HEK293 (cell line): ENCODE data around the gene FRMD4A.

ENCODE experiments used
- CTCF ChIA-PET: fragments of 350-600 bp; formaldehyde crosslinking; extraction: SDS; loops from one replicate; lab custom pipeline; 2021; ENCODE audit warnings: antibody characterized with exemption; lab: Yijun Ruan, JAX
- POLR2A ChIA-PET: fragments of 300-600 bp; formaldehyde crosslinking; extraction: SDS; loops from one replicate; lab custom pipeline; 2020; ENCODE audit warnings: antibody characterized with exemption, inconsistent platforms; lab: Yijun Ruan, JAX
- H3K27ac ChIP-seq: fragments of 200-500 bp; sonication (Bioruptor generic); 2 replicates; pipeline ENCODE4 v1.5.1; 2014; ENCODE audit warnings: low read depth, low read length, control low read depth, inconsistent platforms; ENCODE audit errors: extremely low read depth
- H3K36me3 ChIP-seq, 2 experiments: fragments of 200-500 bp in 1 of 2; sonication (Bioruptor generic) in 1 of 2; 1 replicate in 1 of 2; 2 replicates in 1 of 2; pipeline ENCODE4 v1.5.1; 2014 to 2017; ENCODE audit warnings: inconsistent platforms in 2 of 2, low read length in 2 of 2; ENCODE audit not compliant: control insufficient read depth in 2 of 2, insufficient read depth in 1 of 2
- H3K4me1 ChIP-seq: fragments of 200-500 bp; sonication (Bioruptor generic); 2 replicates; pipeline ENCODE4 v1.5.1; 2014; ENCODE audit warnings: mild to moderate bottlenecking, low read length, inconsistent platforms; ENCODE audit not compliant: control insufficient read depth, insufficient read depth
- H3K4me3 ChIP-seq: 2 replicates; pipeline ENCODE4 v1.5.1; 2011; ENCODE audit warnings: low read depth, mild to moderate bottlenecking, control low read depth, low read length, moderate library complexity
- H3K9me3 ChIP-seq: fragments of 200-500 bp; sonication (Bioruptor generic); 2 replicates; pipeline ENCODE4 v1.5.1; 2014; ENCODE audit warnings: low read depth, low read length, inconsistent platforms; ENCODE audit not compliant: control insufficient read depth, insufficient read depth
- OVOL3 ChIP-seq: fragments of 450-650 bp; formaldehyde crosslinking; IDR thresholded peaks from 2 replicates; pipeline ENCODE4 v1.5.1; 2016; ENCODE audit warnings: missing biosample characterization, missing genetic modification characterization
- PRDM1 ChIP-seq: fragments of 450-650 bp; formaldehyde crosslinking; IDR thresholded peaks from 2 replicates; pipeline ENCODE4; 2016; ENCODE audit warnings: missing biosample characterization, missing genetic modification characterization
- TRIM28 ChIP-seq: IDR thresholded peaks from 2 replicates; pipeline ENCODE4 v1.6.1; 2011; ENCODE audit warnings: low read length, control low read depth, borderline replicate concordance
- ZFP37 ChIP-seq: fragments of 450-650 bp; formaldehyde crosslinking; IDR thresholded peaks from 2 replicates; pipeline ENCODE4 v1.5.1; 2016; ENCODE audit warnings: missing biosample characterization, missing genetic modification characterization
- ZIC2 ChIP-seq: fragments of 450-650 bp; formaldehyde crosslinking; IDR thresholded peaks from 2 replicates; pipeline ENCODE4 v1.5.1; 2016; ENCODE audit warnings: missing biosample characterization, missing genetic modification characterization
- ZNF10 ChIP-seq: fragments of 450-650 bp; formaldehyde crosslinking; IDR thresholded peaks from 2 replicates; pipeline ENCODE4 v1.5.1; 2017; ENCODE audit warnings: missing biosample characterization, missing genetic modification characterization
- ZNF16 ChIP-seq: fragments of 450-650 bp; formaldehyde crosslinking; IDR thresholded peaks from 2 replicates; pipeline ENCODE4 v1.5.1; 2016; ENCODE audit warnings: low read depth, missing biosample characterization, missing genetic modification characterization
- ZNF354C ChIP-seq: fragments of 450-650 bp; formaldehyde crosslinking; IDR thresholded peaks from 2 replicates; pipeline ENCODE4 v1.5.1; 2016; ENCODE audit warnings: missing biosample characterization, missing genetic modification characterization, low read depth, borderline replicate concordance
- ZNF561 ChIP-seq: fragments of 450-650 bp; IDR thresholded peaks from 2 replicates; pipeline ENCODE4 v1.5.1; 2018; ENCODE audit warnings: missing biosample characterization, missing genetic modification characterization, borderline replicate concordance
- ZNF600 ChIP-seq: fragments of 450-650 bp; formaldehyde crosslinking; IDR thresholded peaks from 2 replicates; pipeline ENCODE4 v1.5.1; 2016; ENCODE audit warnings: missing biosample characterization, missing genetic modification characterization
- ZNF610 ChIP-seq: fragments of 450-650 bp; formaldehyde crosslinking; IDR thresholded peaks from 2 replicates; pipeline ENCODE4 v1.5.1; 2016; ENCODE audit warnings: missing biosample characterization, missing genetic modification characterization, borderline replicate concordance
- ZNF645 ChIP-seq: fragments of 450-650 bp; formaldehyde crosslinking; IDR thresholded peaks from 2 replicates; pipeline ENCODE4; 2016; ENCODE audit warnings: missing biosample characterization, missing genetic modification characterization
- ZSCAN16 ChIP-seq: fragments of 450-650 bp; formaldehyde crosslinking; IDR thresholded peaks from 2 replicates; pipeline ENCODE4 v1.5.1; 2016; ENCODE audit warnings: missing biosample characterization, missing genetic modification characterization
- ZXDB ChIP-seq: fragments of 450-650 bp; formaldehyde crosslinking; IDR thresholded peaks from 2 replicates; pipeline ENCODE4 v1.5.1; 2016; ENCODE audit warnings: missing biosample characterization, missing genetic modification characterization
- TF ChIP-seq, protein P1 (sequence below): fragments of 450-650 bp; formaldehyde crosslinking; IDR thresholded peaks from 2 replicates; pipeline ENCODE4 v1.5.1; 2016; ENCODE audit warnings: missing biosample characterization, missing genetic modification characterization
- TF ChIP-seq, protein P2 (sequence below): fragments of 450-650 bp; formaldehyde crosslinking; IDR thresholded peaks from 2 replicates; pipeline ENCODE4 v1.5.1; 2016; ENCODE audit warnings: missing biosample characterization, missing genetic modification characterization
- TF ChIP-seq, protein P3 (sequence below): fragments of 450-650 bp; formaldehyde crosslinking; IDR thresholded peaks from 2 replicates; pipeline ENCODE4 v1.5.1; 2016; ENCODE audit warnings: missing biosample characterization, missing genetic modification characterization

Gene FRMD4A

DNA sequence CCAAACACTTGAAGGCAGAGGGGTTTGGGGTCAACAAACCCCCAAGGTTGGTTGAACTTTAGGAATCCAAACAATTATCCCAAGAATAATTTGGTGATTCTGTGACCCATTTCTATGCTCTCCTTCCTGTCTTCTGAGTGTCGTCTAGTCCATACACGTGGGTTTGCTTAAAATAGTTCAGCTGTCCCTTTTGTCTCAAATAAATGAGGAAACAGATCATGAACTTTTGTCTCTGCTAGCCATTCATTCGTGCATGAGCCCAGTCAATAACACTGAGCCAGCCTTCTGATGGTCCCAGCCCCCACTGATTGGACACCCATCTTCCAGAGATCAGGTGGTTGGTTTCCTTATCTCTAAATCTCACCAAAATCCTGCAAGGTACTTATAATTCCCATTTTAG is 488.6 kb downstream of the FRMD4A start:
- Histone ChIP-seq H3K27ac (no peak overlapping the region), H3K9me3 (no peaks in the 10 kb centered on the region), H3K4me3 (no peak overlapping the region), H3K4me1 (no peaks in the 10 kb centered on the region), H3K36me3 (no peaks in the 10 kb centered on the region)
- no peak for TF ChIP-seq ZFP37 (tag by site-specific recombination)
- TF ChIP-seq, protein P1, sequence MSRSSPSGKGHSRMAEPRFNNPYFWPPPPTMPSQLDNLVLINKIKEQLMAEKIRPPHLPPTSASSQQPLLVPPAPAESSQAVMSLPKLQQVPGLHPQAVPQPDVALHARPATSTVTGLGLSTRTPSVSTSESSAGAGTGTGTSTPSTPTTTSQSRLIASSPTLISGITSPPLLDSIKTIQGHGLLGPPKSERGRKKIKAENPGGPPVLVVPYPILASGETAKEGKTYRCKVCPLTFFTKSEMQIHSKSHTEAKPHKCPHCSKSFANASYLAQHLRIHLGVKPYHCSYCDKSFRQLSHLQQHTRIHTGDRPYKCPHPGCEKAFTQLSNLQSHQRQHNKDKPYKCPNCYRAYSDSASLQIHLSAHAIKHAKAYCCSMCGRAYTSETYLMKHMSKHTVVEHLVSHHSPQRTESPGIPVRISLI (tag by site-specific recombination) = no peak
- TF ChIP-seq, protein P2, sequence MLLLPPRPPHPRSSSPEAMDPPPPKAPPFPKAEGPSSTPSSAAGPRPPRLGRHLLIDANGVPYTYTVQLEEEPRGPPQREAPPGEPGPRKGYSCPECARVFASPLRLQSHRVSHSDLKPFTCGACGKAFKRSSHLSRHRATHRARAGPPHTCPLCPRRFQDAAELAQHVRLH = no peak
- TF ChIP-seq ZNF645 (tag by site-specific recombination) = no peak
- TF ChIP-seq ZNF610 (tag by site-specific recombination) = no peak
- TF ChIP-seq, protein P3, sequence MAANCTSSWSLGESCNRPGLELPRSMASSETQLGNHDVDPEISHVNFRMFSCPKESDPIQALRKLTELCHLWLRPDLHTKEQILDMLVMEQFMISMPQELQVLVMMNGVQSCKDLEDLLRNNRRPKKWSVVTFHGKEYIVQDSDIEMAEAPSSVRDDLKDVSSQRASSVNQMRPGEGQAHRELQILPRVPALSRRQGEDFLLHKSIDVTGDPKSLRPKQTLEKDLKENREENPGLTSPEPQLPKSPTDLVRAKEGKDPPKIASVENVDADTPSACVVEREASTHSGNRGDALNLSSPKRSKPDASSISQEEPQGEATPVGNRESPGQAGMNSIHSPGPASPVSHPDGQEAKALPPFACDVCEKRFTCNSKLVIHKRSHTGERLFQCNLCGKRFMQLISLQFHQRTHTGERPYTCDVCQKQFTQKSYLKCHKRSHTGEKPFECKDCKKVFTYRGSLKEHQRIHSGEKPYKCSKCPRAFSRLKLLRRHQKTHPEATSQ (tag by site-specific recombination) = no peak
- TF ChIP-seq ZNF10 (tag by site-specific recombination) = no peak
- TF ChIP-seq ZNF561 (tag by site-specific recombination) = no peak
- no peak for TF ChIP-seq ZNF16 (tag by site-specific recombination)
- CTCF ChIA-PET = interaction anchor here (0.7 to 0.9 kb wide), 2 partner anchors 23 to 34 kb away, joined by 3 read pairs; no protein-coding TSS in a partner anchor
- POLR2A ChIA-PET = no interaction called here

GRCh38 chr10:13840036-13840435 is 490.7 kb downstream of the FRMD4A start:
- Histone ChIP-seq H3K36me3 (no peaks in the 10 kb centered on the region), H3K9me3 (no peaks in the 10 kb centered on the region), H3K27ac (no peak overlapping the region), H3K4me1 (no peaks in the 10 kb centered on the region), H3K4me3 (no peak overlapping the region)
- CTCF ChIA-PET = no interaction called here
- TF ChIP-seq TRIM28 = 0 out of 2 replicates have a peak, but pooled peaks have one; percentile 44
- TF ChIP-seq OVOL3 (tag by site-specific recombination) = no peak
- POLR2A ChIA-PET = no interaction called here

DNA sequence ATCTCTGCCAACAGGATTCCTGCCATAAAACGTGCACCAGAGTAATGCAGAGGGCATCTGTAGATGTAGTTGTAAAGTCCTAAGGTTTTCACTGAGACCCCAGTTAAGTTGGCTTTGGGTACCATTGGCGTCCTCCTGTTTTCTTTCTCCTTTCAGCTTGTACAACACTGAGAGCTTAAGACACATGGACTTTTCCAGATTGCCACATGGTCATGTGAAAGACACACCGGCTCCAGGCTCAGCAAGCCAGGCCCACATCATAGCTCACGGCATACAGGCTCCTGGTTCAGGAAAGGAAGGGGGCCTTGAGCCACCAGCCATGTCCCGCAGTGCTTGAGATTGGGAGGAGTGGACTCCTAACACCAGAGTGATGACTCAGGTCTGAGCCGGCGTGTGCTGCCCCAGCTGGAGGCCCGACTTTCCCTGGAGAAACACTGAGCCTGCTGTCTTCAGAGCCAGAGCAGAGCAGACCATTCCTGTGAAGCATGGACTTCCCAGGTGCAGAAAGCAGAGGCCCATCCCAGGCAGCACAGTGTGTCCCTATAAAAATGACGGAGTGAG is 491.2 kb downstream of the FRMD4A start:
- CTCF ChIA-PET = interaction anchor here (1.1 kb wide), 1 partner anchor 22 kb away, joined by 3 read pairs; no protein-coding TSS in a partner anchor
- H3K27ac ChIP-seq = no peak overlapping the region
- H3K4me1 ChIP-seq = peaks cover 3% of the 10 kb centered on the region
- H3K36me3 ChIP-seq = no peaks in the 10 kb centered on the region
- peak; percentile 91 for TF ChIP-seq ZNF600 (tag by site-specific recombination)
- TF ChIP-seq ZSCAN16 (tag by site-specific recombination) = no peak
- TF ChIP-seq ZNF354C (tag by site-specific recombination) = no peak
- TF ChIP-seq ZIC2 (tag by site-specific recombination) = peak; percentile 98
- TF ChIP-seq PRDM1 (tag by site-specific recombination) = peak; percentile 33; the same call in 1 of the 2 replicates
- TF ChIP-seq ZXDB = no peak
- no peak overlapping the region for H3K4me3 ChIP-seq
- POLR2A ChIA-PET = no interaction called here
- no peaks in the 10 kb centered on the region for H3K9me3 ChIP-seq
